GM13976 (cell line): ENCODE data around the gene TPRN.

Experiments
- DNase-seq: peaks from one replicate; pipeline ENCODE4 v3.0.0; 2012; ENCODE audit warnings: low spot score
- CTCF ChIP-seq: IDR thresholded peaks from 2 replicates; pipeline ENCODE4 v1.5.1; 2012; ENCODE audit warnings: borderline replicate concordance, mild to moderate bottlenecking; ENCODE audit not compliant: insufficient read depth; ENCODE audit errors: extremely low read depth, missing control alignments, control extremely low read depth
- in situ Hi-C: fragments of 300-500 bp; cut with MboI; formaldehyde crosslinking; loops from one replicate; pipeline ENCODE4 v1.12.0; 2022; ENCODE audit warnings: low sequenced_read_pairs, mixed read lengths, inconsistent platforms; ENCODE audit not compliant: unreplicated experiment

Gene TPRN

GRCh38 chr9:137212520-137212919 lies 12.0 kb upstream of the TPRN start:
- TF ChIP-seq CTCF: no peak
- no peak for DNase-seq
- in situ Hi-C loops: no loop called here

GRCh38 chr9:137211532-137211931 lies 11.0 kb upstream of the TPRN start:
- TF ChIP-seq CTCF: no peak
- DNase-seq: no peak
- in situ Hi-C loops: no loop called here

GRCh38 chr9:137206602-137207001 lies 6.1 kb upstream of the TPRN start:
- DNase-seq: no peak
- TF ChIP-seq CTCF: no peak
- in situ Hi-C loops: no loop called here

- DNase-seq: peak; percentile 98
- in situ Hi-C loops: no loop called here
- TF ChIP-seq CTCF: no peak
These were observed 4.9 kb upstream of the TPRN start, which contains the start of the genes NDOR1 and TMEM203 for GRCh38 chr9:137205126-137206069. NDOR1 (plus strand) TSS chr9:137205700; CDS start chr9:137205778, 78 bp downstream. TMEM203 (minus strand) TSS chr9:137205648; CDS start chr9:137205414, 234 bp downstream.

GRCh38 chr9:137204731-137205125 lies 4.2 kb upstream of the TPRN start:
- DNase-seq: no peak
- in situ Hi-C loops: no loop called here
- TF ChIP-seq CTCF: no peak

GRCh38 chr9:137202966-137203365 lies 2.4 kb upstream of the TPRN start:
- in situ Hi-C loops: no loop called here
- no peak for DNase-seq
- TF ChIP-seq CTCF: no peak
